Activated T-helper 17 cell treated with anti-CD3 and anti-CD28 coated beads, Interleukin-2, amount 50 U/mL, for 72 hours (primary cell): Measurements from ENCODE around the gene EXOSC7. TPM values are rescaled to one million over a fixed set of nuclear protein-coding genes. Genes with fewer than 3 reads are reported as not detected.
"Not testable (repeated sequence)": the region's sequence is repeated elsewhere in the genome, so short reads cannot be mapped to it uniquely, and the experiment has no call there.

Experiments used
- ATAC-seq: fragments of 150-1000 bp; cut with Tn5 transposase; replicated peaks from 2 replicates; pipeline ENCODE4 v1.10.0; 2021; ENCODE audit warnings: mild to moderate bottlenecking, moderate library complexity
- H3K27ac Mint-ChIP-seq: one replicate; pipeline ENCODE4 v1.8.0; 2022; ENCODE audit warnings: mixed read lengths
- H3K27me3 Mint-ChIP-seq: one replicate; pipeline ENCODE4 v1.8.0; 2022; ENCODE audit warnings: mixed read lengths
- H3K36me3 Mint-ChIP-seq: one replicate; pipeline ENCODE4 v1.8.0; 2022; ENCODE audit warnings: low read depth, mild to moderate bottlenecking, mixed read lengths
- H3K4me1 Mint-ChIP-seq: one replicate; pipeline ENCODE4 v1.8.0; 2022; ENCODE audit warnings: mixed read lengths
- H3K4me3 Mint-ChIP-seq: one replicate; pipeline ENCODE4 v1.8.0; 2022; ENCODE audit warnings: mild to moderate bottlenecking, mixed read lengths
- H3K9me3 Mint-ChIP-seq: one replicate; pipeline ENCODE4 v1.8.0; 2022; ENCODE audit warnings: mixed read lengths
- total RNA-seq, 2 donors: library from RNA; stranded (reverse); gene quantifications; one replicate each; pipeline ENCODE4 v1.2.3, GENCODE V29; 2022

Gene EXOSC7
- total RNA-seq, 2 donors from 2014 or later = 47.0 to 70.5 TPM

DNA sequence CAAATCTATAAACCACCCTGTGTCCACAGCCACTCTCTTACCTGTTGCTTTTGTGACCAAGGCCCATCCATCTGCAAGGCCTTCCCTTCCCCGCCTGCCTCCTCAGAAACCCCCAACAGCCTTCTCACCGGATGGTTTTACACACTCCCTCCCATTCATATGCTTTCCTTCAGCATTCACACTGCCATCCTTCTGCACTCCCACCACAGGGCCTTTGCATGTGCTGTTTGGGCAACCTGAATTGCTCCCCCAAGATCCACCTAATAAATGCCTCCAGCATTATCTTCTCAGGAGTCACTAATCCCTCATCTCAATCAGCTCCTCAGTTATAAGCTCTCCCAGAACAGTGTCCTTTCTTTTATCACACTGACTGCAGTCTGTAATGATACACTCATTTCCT is 56.1 kb downstream of the EXOSC7 start:
- H3K9me3 Mint-ChIP-seq = no peaks in the 10 kb centered on the region
- no peak for ATAC-seq
- H3K27me3 Mint-ChIP-seq = peaks cover 5% of the 10 kb centered on the region
- no peaks in the 10 kb centered on the region for H3K36me3 Mint-ChIP-seq
- peaks cover 11% of the 10 kb centered on the region for H3K4me1 Mint-ChIP-seq
- no peak overlapping the region for H3K27ac Mint-ChIP-seq
- H3K4me3 Mint-ChIP-seq = no peak overlapping the region

DNA sequence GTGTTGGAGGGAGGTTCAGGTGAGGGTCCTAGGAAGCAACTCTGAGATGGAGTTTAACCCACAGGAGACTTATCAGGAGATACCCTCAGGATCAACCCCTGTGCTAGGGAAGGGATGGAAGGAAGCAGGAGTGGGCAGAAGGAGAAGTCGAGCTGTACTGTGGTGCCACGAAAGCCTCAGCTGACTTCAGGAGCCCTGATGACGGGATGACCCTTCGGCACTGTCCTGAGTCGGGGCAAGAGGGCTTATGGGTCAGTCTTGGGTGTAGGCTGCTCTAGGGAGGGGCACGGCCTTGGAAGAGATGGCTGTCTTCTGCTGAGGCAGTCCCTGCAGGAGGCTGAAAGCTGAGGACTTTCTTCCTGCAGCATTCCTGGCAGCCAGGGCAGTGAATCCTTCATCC is 57.7 kb downstream of the EXOSC7 start:
- no peak overlapping the region for H3K27ac Mint-ChIP-seq
- H3K4me3 Mint-ChIP-seq = no peak overlapping the region
- H3K36me3 Mint-ChIP-seq = no peaks in the 10 kb centered on the region
- H3K4me1 Mint-ChIP-seq = peaks cover 12% of the 10 kb centered on the region
- peaks cover 5% of the 10 kb centered on the region for H3K27me3 Mint-ChIP-seq
- ATAC-seq = no peak
- H3K9me3 Mint-ChIP-seq = no peaks in the 10 kb centered on the region

DNA sequence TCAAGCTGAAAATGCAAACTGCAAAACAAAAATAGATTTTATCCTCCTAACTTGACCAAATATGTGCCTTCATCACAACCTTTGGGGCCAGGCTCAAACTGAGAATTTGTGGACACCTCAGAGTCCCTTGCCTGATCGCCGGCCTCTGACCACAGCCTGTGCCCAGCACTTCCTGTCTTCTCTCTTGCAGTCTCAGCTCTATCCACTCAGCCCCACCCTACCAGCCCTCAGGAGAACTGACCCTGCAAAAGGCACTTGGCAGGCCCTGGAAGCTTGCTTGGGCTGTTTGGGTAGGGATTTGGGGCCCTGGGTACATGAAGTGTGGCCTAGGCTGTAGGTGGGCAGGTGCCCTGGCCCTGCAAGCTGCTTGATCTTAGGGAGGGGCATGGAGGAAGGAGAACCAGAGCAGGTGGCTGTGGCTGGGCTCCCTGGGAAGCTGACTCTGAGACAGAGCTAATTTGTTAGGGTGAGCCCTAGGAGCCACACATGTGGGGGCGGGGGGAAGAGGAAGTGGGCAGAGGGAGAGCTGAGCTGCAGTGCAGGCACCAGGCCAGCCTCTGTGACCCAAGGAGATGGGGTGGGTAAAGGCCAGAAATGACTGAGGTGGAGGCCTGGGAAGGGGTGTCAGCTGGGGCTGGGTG is 58.7 kb downstream of the EXOSC7 start:
- H3K27me3 Mint-ChIP-seq = peaks cover 5% of the 10 kb centered on the region
- ATAC-seq = peak; percentile 42
- H3K4me3 Mint-ChIP-seq = peak overlapping the region; percentile 66
- H3K9me3 Mint-ChIP-seq = no peaks in the 10 kb centered on the region
- peaks cover 12% of the 10 kb centered on the region for H3K4me1 Mint-ChIP-seq
- H3K36me3 Mint-ChIP-seq = no peaks in the 10 kb centered on the region
- H3K27ac Mint-ChIP-seq = peak overlapping the region; percentile 49

DNA sequence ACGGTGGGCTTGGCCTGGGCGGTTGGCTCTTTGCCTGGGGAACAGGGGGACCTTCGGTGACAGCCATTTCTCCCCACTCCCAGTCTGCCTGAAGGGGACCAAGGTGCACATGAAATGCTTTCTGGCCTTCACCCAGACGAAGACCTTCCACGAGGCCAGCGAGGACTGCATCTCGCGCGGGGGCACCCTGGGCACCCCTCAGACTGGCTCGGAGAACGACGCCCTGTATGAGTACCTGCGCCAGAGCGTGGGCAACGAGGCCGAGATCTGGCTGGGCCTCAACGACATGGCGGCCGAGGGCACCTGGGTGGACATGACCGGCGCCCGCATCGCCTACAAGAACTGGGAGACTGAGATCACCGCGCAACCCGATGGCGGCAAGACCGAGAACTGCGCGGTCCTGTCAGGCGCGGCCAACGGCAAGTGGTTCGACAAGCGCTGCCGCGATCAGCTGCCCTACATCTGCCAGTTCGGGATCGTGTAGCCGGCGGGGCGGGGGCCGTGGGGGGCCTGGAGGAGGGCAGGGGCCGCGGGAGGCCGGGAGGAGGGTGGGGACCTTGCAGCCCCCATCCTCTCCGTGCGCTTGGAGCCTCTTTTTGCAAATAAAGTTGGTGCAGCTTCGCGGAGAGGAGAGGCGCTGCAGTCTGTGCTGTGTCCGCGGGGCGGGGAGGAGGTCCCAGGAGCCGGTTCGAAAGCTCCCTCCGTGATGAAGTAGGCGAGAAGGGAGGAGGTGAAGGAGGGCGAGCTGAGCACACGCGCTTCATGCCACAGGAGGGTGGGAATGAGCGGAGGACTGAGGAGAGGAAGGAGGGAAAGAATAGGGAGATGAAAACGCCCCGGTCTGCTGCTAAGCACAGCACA is 59.6 kb downstream of the EXOSC7 start:
- H3K27ac Mint-ChIP-seq = no peak overlapping the region

DNA sequence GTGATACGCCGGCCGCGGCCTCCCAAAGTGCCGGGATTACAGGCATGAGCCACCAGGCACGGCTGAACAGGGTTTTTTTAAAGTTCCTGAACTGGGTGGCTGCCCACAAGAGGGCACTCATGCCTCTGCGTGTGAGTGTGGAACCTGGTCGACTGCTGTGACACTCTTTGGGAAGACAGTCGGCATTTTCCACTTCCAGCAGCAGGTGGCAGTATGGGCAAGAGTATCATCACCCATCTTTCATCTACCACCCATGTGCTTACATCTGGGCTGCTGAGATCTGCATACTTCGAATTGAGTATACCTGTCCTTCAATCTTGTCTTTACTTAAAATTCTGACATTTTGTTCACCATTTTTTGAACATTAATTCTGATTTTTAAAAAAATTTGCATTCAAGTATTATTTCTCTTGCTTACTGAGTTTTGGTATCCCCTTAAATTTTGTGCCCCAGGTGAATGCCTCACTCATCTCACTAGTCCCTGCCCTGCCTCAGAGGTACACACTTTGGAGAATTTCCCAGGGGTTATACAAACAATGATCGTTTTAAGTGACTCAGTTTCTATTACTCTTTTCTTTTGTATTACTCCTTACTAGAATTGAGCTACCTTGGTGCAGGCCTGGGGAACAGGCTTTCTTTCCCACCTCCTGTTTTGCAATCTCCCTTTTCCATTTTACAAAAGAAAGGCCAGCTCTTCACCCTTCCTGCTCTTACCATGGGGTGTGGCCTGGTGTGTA is 61.8 kb downstream of the EXOSC7 start:
- Mint-ChIP-seq H3K4me3 (peak overlapping the region; percentile 66), H3K4me1 (peaks cover 16% of the 10 kb centered on the region)

More for the DNA sequence above, 59.6 kb downstream of the EXOSC7 start:
- ATAC-seq = no peak
- H3K9me3 Mint-ChIP-seq = no peaks in the 10 kb centered on the region
- H3K4me1 Mint-ChIP-seq = peaks cover 15% of the 10 kb centered on the region
- H3K27me3 Mint-ChIP-seq = peaks cover 5% of the 10 kb centered on the region
- peak overlapping the region; percentile 66 for H3K4me3 Mint-ChIP-seq
- H3K36me3 Mint-ChIP-seq = no peaks in the 10 kb centered on the region

DNA sequence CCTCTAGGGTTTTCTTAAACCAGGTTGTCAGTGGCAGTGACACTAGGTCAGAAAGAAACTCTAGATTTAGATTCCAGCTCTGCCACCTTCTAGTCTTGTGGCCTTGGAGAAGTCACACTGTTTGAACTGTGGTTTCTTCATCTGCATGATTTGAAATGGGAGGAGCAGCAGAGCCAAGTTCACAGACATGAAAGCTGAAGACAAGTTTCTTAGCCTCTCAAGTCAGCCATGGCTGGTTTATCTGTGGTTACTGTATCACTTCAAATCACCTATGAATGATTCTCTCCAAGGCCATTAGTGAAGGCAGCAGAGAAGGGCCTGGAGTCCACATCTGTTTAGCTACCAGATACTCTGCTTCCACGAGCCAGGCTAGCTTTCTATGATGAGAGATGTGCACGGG is 65.6 kb downstream of the EXOSC7 start:
- H3K4me1 Mint-ChIP-seq = peaks cover 8% of the 10 kb centered on the region
- H3K9me3 Mint-ChIP-seq = no peaks in the 10 kb centered on the region
- H3K27me3 Mint-ChIP-seq = no peaks in the 10 kb centered on the region
- peak; percentile 22 for ATAC-seq
- no peak overlapping the region for H3K4me3 Mint-ChIP-seq
- H3K27ac Mint-ChIP-seq = no peak overlapping the region
- H3K36me3 Mint-ChIP-seq = no peaks in the 10 kb centered on the region

More for the DNA sequence above, 61.8 kb downstream of the EXOSC7 start:
- ATAC-seq = peak; percentile 84
- no peak overlapping the region for H3K27ac Mint-ChIP-seq
- no peaks in the 10 kb centered on the region for H3K36me3 Mint-ChIP-seq
- H3K9me3 Mint-ChIP-seq = no peaks in the 10 kb centered on the region
- peaks cover 5% of the 10 kb centered on the region for H3K27me3 Mint-ChIP-seq

DNA sequence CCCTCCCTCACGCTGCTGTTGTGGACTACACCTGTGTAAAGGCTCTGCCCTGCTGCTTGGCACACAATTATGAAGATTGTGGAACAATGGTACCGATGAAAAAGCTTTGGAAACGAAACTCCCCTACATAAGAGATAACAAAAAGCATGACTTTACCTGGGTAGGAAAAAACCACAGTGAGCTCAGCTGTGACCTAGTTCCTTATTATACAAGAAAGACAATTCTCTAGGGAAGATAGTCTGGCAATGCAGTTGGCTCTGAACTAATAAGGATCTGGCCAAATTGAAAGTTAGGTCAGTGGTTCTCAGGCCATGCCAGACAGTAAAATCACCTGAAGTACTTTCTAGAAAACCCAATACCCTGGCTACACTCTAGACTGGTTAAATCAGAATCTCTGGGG is 66.1 kb downstream of the EXOSC7 start:
- no peak for ATAC-seq
- Mint-ChIP-seq H3K27me3 (peaks cover 3% of the 10 kb centered on the region), H3K4me3 (no peak overlapping the region), H3K9me3 (no peaks in the 10 kb centered on the region), H3K36me3 (no peaks in the 10 kb centered on the region), H3K27ac (no peak overlapping the region), H3K4me1 (peaks cover 5% of the 10 kb centered on the region)

DNA sequence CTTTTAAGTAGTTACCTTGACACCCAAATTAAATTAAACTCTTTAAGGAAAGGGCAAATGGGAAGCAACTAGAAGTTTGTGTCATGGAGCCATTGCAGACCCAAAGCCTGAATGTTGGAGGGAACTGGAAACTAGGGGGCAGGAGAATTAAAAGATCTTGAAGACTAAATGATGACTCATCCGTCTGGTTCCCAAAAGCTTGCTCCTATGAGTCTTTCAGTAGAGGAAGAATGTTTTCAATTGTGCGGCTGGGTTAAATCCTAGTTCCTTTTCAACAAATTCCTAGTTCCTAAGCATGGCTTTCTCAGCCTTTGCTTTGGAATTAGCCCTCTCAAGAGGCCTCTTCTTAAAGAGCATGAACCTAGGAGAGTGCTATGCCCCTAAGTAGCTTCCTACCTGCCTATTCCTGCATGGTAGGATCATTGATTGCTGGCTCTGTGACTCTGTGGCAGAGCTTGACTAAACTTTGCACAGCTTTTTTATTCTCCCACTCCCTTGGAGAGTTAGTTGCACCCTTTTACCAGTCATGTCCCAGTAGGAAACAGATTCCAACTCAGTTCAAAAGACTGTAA is 67.8 kb downstream of the EXOSC7 start:
- H3K27me3 Mint-ChIP-seq = peaks cover 11% of the 10 kb centered on the region
- no peak overlapping the region for H3K27ac Mint-ChIP-seq
- peaks cover 4% of the 10 kb centered on the region for H3K4me1 Mint-ChIP-seq
- no peak overlapping the region for H3K4me3 Mint-ChIP-seq
- ATAC-seq = no peak
- H3K36me3 Mint-ChIP-seq = no peaks in the 10 kb centered on the region
- H3K9me3 Mint-ChIP-seq = no peaks in the 10 kb centered on the region

DNA sequence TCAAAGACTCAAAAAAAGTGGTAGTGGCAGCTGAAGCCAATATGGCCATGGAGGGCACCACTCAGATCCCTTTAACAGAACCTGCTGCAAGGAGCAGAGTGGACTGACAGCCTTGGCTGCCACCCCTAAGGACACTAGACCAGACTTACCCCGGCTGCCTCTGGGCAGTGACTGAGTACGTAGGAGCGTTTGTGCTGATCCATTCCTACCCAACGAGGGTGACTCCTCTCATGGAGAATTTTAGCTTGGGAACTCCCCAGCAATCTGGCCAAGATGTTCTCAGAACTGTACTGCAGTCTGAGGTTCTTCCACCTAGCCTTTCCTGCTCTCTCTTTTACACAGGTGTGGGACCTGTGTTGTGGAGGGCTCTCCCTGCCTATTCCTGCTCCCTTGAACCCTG is 72.2 kb downstream of the EXOSC7 start:
- Mint-ChIP-seq H3K27me3 (peaks cover 24% of the 10 kb centered on the region), H3K4me3 (no peak overlapping the region), H3K4me1 (no peaks in the 10 kb centered on the region), H3K9me3 (no peaks in the 10 kb centered on the region), H3K36me3 (no peaks in the 10 kb centered on the region), H3K27ac (no peak overlapping the region)
- no peak for ATAC-seq

DNA sequence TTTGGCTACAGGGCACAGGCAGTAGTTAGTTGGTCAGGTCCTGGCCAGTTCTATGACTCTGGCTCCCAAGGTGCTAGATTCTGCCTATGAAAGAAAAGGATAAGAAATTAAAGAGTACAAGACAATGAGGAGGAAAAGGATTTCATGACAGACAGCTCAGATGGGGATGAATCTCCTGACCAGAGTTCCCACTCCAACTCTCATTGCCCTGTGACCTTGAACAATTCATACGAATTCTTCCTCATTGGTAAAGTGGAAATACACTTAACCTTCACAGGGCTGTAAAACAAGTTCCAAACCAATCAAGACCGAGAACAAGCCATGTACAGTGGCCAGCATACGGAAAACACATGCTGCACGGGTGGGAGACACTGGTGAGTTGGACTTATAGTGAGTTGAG is 73.8 kb downstream of the EXOSC7 start:
- peaks cover 24% of the 10 kb centered on the region for H3K27me3 Mint-ChIP-seq
- no peak for ATAC-seq
- no peak overlapping the region for H3K4me3 Mint-ChIP-seq
- no peaks in the 10 kb centered on the region for H3K4me1 Mint-ChIP-seq
- no peaks in the 10 kb centered on the region for H3K9me3 Mint-ChIP-seq
- H3K27ac Mint-ChIP-seq = no peak overlapping the region
- H3K36me3 Mint-ChIP-seq = no peaks in the 10 kb centered on the region

DNA sequence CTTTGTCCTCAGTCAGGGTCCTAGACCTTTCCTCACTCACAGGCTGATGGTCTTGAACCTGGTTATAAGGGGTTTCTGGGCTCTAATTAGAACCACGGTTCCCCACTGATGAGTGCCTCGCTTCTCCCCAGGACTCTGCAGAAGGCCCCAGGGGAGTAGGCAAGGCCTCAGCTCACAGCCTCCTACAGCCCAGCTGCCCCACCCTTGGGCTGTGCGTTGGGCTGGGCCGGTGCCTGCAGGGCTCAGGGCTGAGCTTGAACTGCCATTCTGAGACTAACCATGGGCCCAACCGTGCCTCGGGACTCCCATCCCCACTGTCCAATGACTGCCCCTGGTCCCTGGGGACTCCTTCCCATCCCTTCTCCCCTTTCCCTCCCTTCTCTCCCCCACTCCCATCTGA is 75.6 kb downstream of the EXOSC7 start:
- H3K9me3 Mint-ChIP-seq = no peaks in the 10 kb centered on the region
- H3K27me3 Mint-ChIP-seq = peaks cover 24% of the 10 kb centered on the region
- H3K4me3 Mint-ChIP-seq = no peak overlapping the region
- no peaks in the 10 kb centered on the region for H3K36me3 Mint-ChIP-seq
- no peak for ATAC-seq
- H3K27ac Mint-ChIP-seq = no peak overlapping the region
- no peaks in the 10 kb centered on the region for H3K4me1 Mint-ChIP-seq

DNA sequence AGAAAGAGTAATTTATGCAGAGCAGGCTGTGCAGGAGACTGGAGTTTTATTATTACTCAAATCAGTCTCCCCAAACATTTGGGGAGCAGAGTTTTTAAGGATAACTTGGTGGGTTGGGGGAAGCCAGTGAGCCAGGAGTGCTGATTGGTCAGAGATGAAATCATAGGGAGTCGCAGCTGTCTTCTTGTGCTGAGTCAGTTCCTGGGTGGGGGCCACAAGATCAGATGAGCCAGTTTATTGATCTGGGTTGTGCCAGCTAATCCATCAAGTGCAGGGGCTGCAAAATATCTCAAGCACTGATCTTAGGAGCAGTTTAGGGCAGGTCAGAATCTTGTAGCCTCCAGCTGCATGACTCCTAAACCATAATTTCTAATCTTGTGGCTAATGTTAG is 77.8 kb downstream of the EXOSC7 start:
- H3K27ac Mint-ChIP-seq, H3K4me3 Mint-ChIP-seq, H3K36me3 Mint-ChIP-seq, H3K4me1 Mint-ChIP-seq, H3K9me3 Mint-ChIP-seq, ATAC-seq: not testable (repeated sequence)
- peaks cover 16% of the 10 kb centered on the region for H3K27me3 Mint-ChIP-seq

DNA sequence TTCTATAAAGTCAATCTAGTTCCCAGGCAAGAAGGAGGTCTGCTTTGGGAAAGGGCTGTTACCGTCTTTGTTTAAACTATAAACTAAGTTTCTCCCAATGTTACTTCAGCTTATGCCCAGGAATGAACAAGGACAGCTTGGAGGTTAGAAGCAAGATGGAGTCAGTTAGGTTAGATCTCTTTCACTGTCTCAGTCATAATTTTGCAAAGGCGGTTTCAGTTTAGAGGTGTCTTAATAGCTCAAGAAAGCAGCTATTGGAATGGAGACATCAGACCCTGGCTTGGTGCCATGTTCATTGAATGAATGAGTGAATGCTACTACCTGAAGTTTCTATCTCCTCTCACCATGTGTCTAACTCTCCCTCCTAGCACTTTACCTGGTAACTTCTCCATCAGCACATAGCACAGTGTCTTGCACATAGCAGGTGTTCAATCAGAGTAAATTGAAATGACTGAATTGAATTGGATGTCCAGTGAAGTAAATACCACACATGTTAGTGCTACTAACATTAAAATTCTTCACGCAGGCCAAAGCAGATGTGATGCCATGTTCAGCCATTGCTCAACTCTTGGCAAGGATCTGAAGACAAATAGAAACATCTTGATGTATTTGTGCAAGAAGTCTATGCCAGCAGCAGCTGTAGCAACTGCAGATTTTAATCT is 78.3 kb downstream of the EXOSC7 start:
- Mint-ChIP-seq H3K4me3 (no peak overlapping the region), H3K27ac (no peak overlapping the region), H3K27me3 (peaks cover 15% of the 10 kb centered on the region), H3K36me3 (no peaks in the 10 kb centered on the region), H3K9me3 (no peaks in the 10 kb centered on the region), H3K4me1 (peaks cover 5% of the 10 kb centered on the region)
- ATAC-seq = no peak

DNA sequence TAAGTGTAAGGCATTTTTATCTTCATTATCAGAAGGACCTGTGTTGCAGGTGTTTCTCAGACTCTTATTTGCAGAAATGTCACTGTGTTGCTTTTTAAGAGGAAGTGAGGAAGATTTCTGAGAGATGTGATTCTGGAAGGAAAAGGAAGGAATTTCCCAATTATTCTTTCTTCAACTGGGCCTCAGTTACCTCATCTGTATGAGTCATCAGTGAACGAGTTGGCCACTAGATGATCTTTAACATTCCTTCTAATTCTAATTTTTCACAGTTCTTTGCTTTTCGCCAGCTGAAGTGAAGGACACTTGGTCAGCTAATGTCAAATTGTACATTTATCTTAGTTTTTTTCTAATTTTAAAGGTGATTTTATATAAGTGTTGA is 79.0 kb downstream of the EXOSC7 start:
- H3K9me3 Mint-ChIP-seq = no peaks in the 10 kb centered on the region
- H3K4me3 Mint-ChIP-seq = no peak overlapping the region
- H3K27ac Mint-ChIP-seq = no peak overlapping the region
- peaks cover 10% of the 10 kb centered on the region for H3K27me3 Mint-ChIP-seq
- no peak for ATAC-seq
- H3K36me3 Mint-ChIP-seq = no peaks in the 10 kb centered on the region
- peaks cover 5% of the 10 kb centered on the region for H3K4me1 Mint-ChIP-seq
